Natural killer cell (primary cell): ENCODE results near the gene CEP72. TPM values are rescaled to one million over a fixed set of nuclear protein-coding genes. Genes with fewer than 3 reads are reported as not detected.

Experiments
- ATAC-seq, 3 donors: fragments of 150-1000 bp in 2 of 3; fragments of 200-7000 bp in 1 of 3; cut with Tn5 transposase; 1 replicate in 1 of 3; 2 replicates in 2 of 3; pipeline ENCODE4 v1.10.0; 2021; ENCODE audit warnings: mild to moderate bottlenecking in 2 of 3, moderate library complexity in 2 of 3
- DNase-seq, 2 donors: peaks; one replicate each; pipeline versions ENCODE4 v3.0.0 to v3.0.0-alpha.2; 2013 to 2021; ENCODE audit warnings: mixed read lengths in 1 of 2
- H3K27ac ChIP-seq: one replicate; pipeline ENCODE4 v1.5.1; 2013; ENCODE audit warnings: mild to moderate bottlenecking, low read length
- H3K27me3 ChIP-seq: one replicate; pipeline ENCODE4 v1.6.1; 2013; ENCODE audit warnings: low read length; ENCODE audit not compliant: control insufficient read depth, insufficient read depth
- H3K36me3 ChIP-seq: one replicate; pipeline ENCODE4 v1.6.1; 2013; ENCODE audit warnings: low read length; ENCODE audit not compliant: control insufficient read depth, insufficient read depth
- H3K4me1 ChIP-seq: one replicate; pipeline ENCODE4 v1.6.1; 2013; ENCODE audit warnings: low read length; ENCODE audit not compliant: control insufficient read depth, insufficient read depth
- H3K4me3 ChIP-seq: one replicate; pipeline ENCODE4 v1.5.1; 2013; ENCODE audit warnings: low read length
- H3K9me3 ChIP-seq: one replicate; pipeline ENCODE4 v1.6.1; 2013; ENCODE audit warnings: low read length; ENCODE audit not compliant: control insufficient read depth, insufficient read depth
- H3K27ac Mint-ChIP-seq, 2 donors: one replicate each; pipeline ENCODE4 v1.8.0; 2022; ENCODE audit warnings: mild to moderate bottlenecking in 2 of 2, mixed read lengths in 2 of 2, moderate library complexity in 1 of 2
- H3K27me3 Mint-ChIP-seq, 2 donors: one replicate each; pipeline ENCODE4 v1.8.0; 2022; ENCODE audit warnings: low read depth in 2 of 2, mixed read lengths in 2 of 2
- H3K36me3 Mint-ChIP-seq: one replicate; pipeline ENCODE4 v1.8.0; 2022; ENCODE audit warnings: mixed read lengths
- H3K4me1 Mint-ChIP-seq, 2 donors: one replicate each; pipeline ENCODE4 v1.8.0; 2022; ENCODE audit warnings: mixed read lengths in 2 of 2
- H3K4me3 Mint-ChIP-seq: one replicate; pipeline ENCODE4 v1.8.0; 2022; ENCODE audit warnings: mild to moderate bottlenecking, moderate library complexity, mixed read lengths
- H3K9me3 Mint-ChIP-seq, 2 donors: one replicate each; pipeline ENCODE4 v1.8.0; 2022; ENCODE audit warnings: mixed read lengths in 2 of 2
- CTCF ChIP-seq: fragments of 200-600 bp; IDR thresholded peaks from one replicate; pipeline ENCODE4 v1.8.0; 2022; ENCODE audit warnings: antibody characterized with exemption
- WGBS: methylation state at CpG from one replicate; pipeline ENCODE4 v1.1.7; 2013; ENCODE audit warnings: missing lambda C conversion rate; ENCODE audit not compliant: insufficient coverage; 5-methylcytosine and 5-hydroxymethylcytosine counted together
- intact Hi-C: fragments of 100-400 bp; cut with micrococcal nuclease; formaldehyde crosslinking; loops from one replicate; pipeline ENCODE4 v1.14.2; 2022
- total RNA-seq, 4 donors: library from RNA; stranded (reverse); fragments of 120-200 nt in 1 of 4; gene quantifications; one replicate each; pipeline versions ENCODE4 v1.2.3 to v1.2.4, GENCODE V29; 2013 to 2022

The CEP72 gene
- total RNA-seq, 3 donors from 2014 or later (not counting 1 experiment from before 2014, with no cell fraction given): 12.2 to 15.1 (median 12.3) TPM

GRCh38 chr5:624118-624950 is 12.2 kb downstream of the CEP72 start:
- H3K36me3 Mint-ChIP-seq: no peaks in the 10 kb centered on the region
- H3K36me3 ChIP-seq: peaks cover 13% of the 10 kb centered on the region
- H3K27ac ChIP-seq: no peak overlapping the region
- no peaks in the 10 kb centered on the region for H3K27me3 ChIP-seq
- TF ChIP-seq CTCF: no peak
- H3K4me1 Mint-ChIP-seq: no peaks in the 10 kb centered on the region
- 98% methylated on average over 37 of the region's 38 CpGs for WGBS
- intact Hi-C loops: no loop called here
- H3K4me1 ChIP-seq: no peaks in the 10 kb centered on the region
- H3K27ac Mint-ChIP-seq: no peak overlapping the region
- H3K27me3 Mint-ChIP-seq: no peaks in the 10 kb centered on the region
- no peak overlapping the region for H3K4me3 Mint-ChIP-seq
- no peaks in the 10 kb centered on the region for H3K9me3 Mint-ChIP-seq
- DNase-seq (no peak), ATAC-seq (no peak)
- H3K4me3 ChIP-seq: no peak overlapping the region
- H3K9me3 ChIP-seq: no peaks in the 10 kb centered on the region

- Histone ChIP-seq H3K9me3 (no peaks in the 10 kb centered on the region), H3K27ac (no peak overlapping the region), H3K27me3 (no peaks in the 10 kb centered on the region), H3K36me3 (peaks cover 8% of the 10 kb centered on the region), H3K4me1 (no peaks in the 10 kb centered on the region), H3K4me3 (no peak overlapping the region)
- H3K4me3 Mint-ChIP-seq: no peak overlapping the region
- no peak for DNase-seq
- WGBS: 95% methylated on average over 13 of the region's 13 CpGs
- H3K27ac Mint-ChIP-seq: no peak overlapping the region
- H3K9me3 Mint-ChIP-seq: no peaks in the 10 kb centered on the region
- no peak for ATAC-seq
- H3K27me3 Mint-ChIP-seq: no peaks in the 10 kb centered on the region
- H3K36me3 Mint-ChIP-seq: no peaks in the 10 kb centered on the region
- no peak for TF ChIP-seq CTCF
- H3K4me1 Mint-ChIP-seq: no peaks in the 10 kb centered on the region
- intact Hi-C loops: no loop called here
Measured at GRCh38 chr5:624951-625230, 12.8 kb downstream of the CEP72 start.

- Mint-ChIP-seq H3K4me3 (no peak overlapping the region), H3K9me3 (no peaks in the 10 kb centered on the region), H3K4me1 (no peaks in the 10 kb centered on the region), H3K27me3 (no peaks in the 10 kb centered on the region), H3K36me3 (no peaks in the 10 kb centered on the region), H3K27ac (no peak overlapping the region)
- no peak overlapping the region for H3K4me3 ChIP-seq
- peaks cover 2% of the 10 kb centered on the region for H3K36me3 ChIP-seq
- ATAC-seq (no peak), DNase-seq (no peak)
- 97% methylated on average over 16 of the region's 16 CpGs for WGBS
- no peak overlapping the region for H3K27ac ChIP-seq
- no peaks in the 10 kb centered on the region for H3K4me1 ChIP-seq
- intact Hi-C loops: no loop called here
- H3K9me3 ChIP-seq: no peaks in the 10 kb centered on the region
- no peaks in the 10 kb centered on the region for H3K27me3 ChIP-seq
- no peak for TF ChIP-seq CTCF
Measured at GRCh38 chr5:625516-625915, 13.4 kb downstream of the CEP72 start.

- Histone ChIP-seq H3K4me3 (no peak overlapping the region), H3K4me1 (no peaks in the 10 kb centered on the region), H3K27me3 (no peaks in the 10 kb centered on the region), H3K36me3 (no peaks in the 10 kb centered on the region), H3K27ac (no peak overlapping the region), H3K9me3 (no peaks in the 10 kb centered on the region)
- intact Hi-C loops: no loop called here
- DNase-seq: no peak
- no peaks in the 10 kb centered on the region for H3K9me3 Mint-ChIP-seq
- no peaks in the 10 kb centered on the region for H3K36me3 Mint-ChIP-seq
- H3K27ac Mint-ChIP-seq: no peak overlapping the region
- ATAC-seq: no peak
- WGBS: 93% methylated on average over 3 of the region's 3 CpGs
- H3K4me3 Mint-ChIP-seq: no peak overlapping the region
- TF ChIP-seq CTCF: no peak
- H3K27me3 Mint-ChIP-seq: no peaks in the 10 kb centered on the region
- H3K4me1 Mint-ChIP-seq: no peaks in the 10 kb centered on the region
Measured at GRCh38 chr5:626850-627249, 14.7 kb downstream of the CEP72 start.
